IMR-90 (cell line): ENCODE results near the gene UBASH3B. TPM values are rescaled to one million over a fixed set of nuclear protein-coding genes. Genes with fewer than 3 reads are reported as not detected.

Experiments used
- ATAC-seq: fragments of 200-7000 bp; cut with Tn5 transposase; 2 replicates; pipeline ENCODE4 v1.9.1; 2020; ENCODE audit warnings: low read depth, mild to moderate bottlenecking, moderate library complexity
- BruUV-seq: library from RNA; stranded (reverse); fragments of 400-500 nt; replicated peaks from 2 replicates; lab custom pipeline; 2021; lab: Mats Ljungman, UMichigan
- CTCF ChIA-PET: fragments of 300-600 bp; formaldehyde crosslinking; extraction: SDS; loops from one replicate; lab custom pipeline; 2021; ENCODE audit warnings: antibody characterized with exemption; lab: Yijun Ruan, JAX
- POLR2A ChIA-PET: fragments of 300-600 bp; sonication (Branson Sonifier 250); formaldehyde crosslinking; loops from one replicate; lab custom pipeline; 2022; ENCODE audit warnings: antibody characterized with exemption; ENCODE audit not compliant: unreplicated experiment; lab: Charles Lee
- DNase-seq: peaks from one replicate; pipeline ENCODE4 v3.0.0; 2013
- H2AFZ ChIP-seq: replicated peaks from 2 replicates; pipeline ENCODE3; 2013; ENCODE audit warnings: low read length, mild to moderate bottlenecking; ENCODE audit not compliant: poor library complexity
- H2AK5ac ChIP-seq: 2 replicates; pipeline ENCODE4 v1.6.1; 2013; ENCODE audit warnings: low read depth, low read length, inconsistent platforms
- H2AK9ac ChIP-seq: replicated peaks from 2 replicates; pipeline ENCODE3; 2013; ENCODE audit warnings: mild to moderate bottlenecking, low read depth, low read length, moderate library complexity; ENCODE audit not compliant: poor library complexity
- H2BK120ac ChIP-seq: 2 replicates; pipeline ENCODE4 v1.6.1; 2013; ENCODE audit warnings: low read depth, low read length, inconsistent platforms
- H2BK15ac ChIP-seq: 3 replicates; pipeline ENCODE4 v1.6.1; 2013; ENCODE audit warnings: low read depth, low read length, inconsistent platforms
- H2BK20ac ChIP-seq: 2 replicates; pipeline ENCODE4 v1.6.1; 2013; ENCODE audit warnings: low read depth, mild to moderate bottlenecking, inconsistent platforms, low read length, moderate library complexity
- H2BK5ac ChIP-seq: 2 replicates; pipeline ENCODE4 v1.6.1; 2013; ENCODE audit warnings: mild to moderate bottlenecking, low read depth, low read length, inconsistent platforms; ENCODE audit not compliant: poor library complexity, severe bottlenecking
- H3K14ac ChIP-seq: replicated peaks from 2 replicates; pipeline ENCODE4 v1.6.1; 2013; ENCODE audit warnings: low read depth, low read length, inconsistent platforms
- H3K18ac ChIP-seq: 2 replicates; pipeline ENCODE4 v1.6.1; 2013; ENCODE audit warnings: low read depth, low read length, control low read depth
- H3K23ac ChIP-seq: 2 replicates; pipeline ENCODE4 v1.6.1; 2013; ENCODE audit warnings: low read depth, low read length, inconsistent platforms
- H3K27ac ChIP-seq: 2 replicates; pipeline ENCODE4 v1.5.1; 2013; ENCODE audit warnings: mild to moderate bottlenecking, control low read depth, low read length; ENCODE audit not compliant: insufficient read depth
- H3K27me3 ChIP-seq: 2 replicates; pipeline ENCODE4 v1.6.1; 2013; ENCODE audit warnings: low read length; ENCODE audit not compliant: control insufficient read depth, insufficient read depth
- H3K36me3 ChIP-seq: 2 replicates; pipeline ENCODE4 v1.6.1; 2013; ENCODE audit warnings: low read length, mixed read lengths; ENCODE audit not compliant: control insufficient read depth, insufficient read depth
- H3K4ac ChIP-seq: 2 replicates; pipeline ENCODE4 v1.6.1; 2013; ENCODE audit warnings: low read depth, low read length, inconsistent platforms
- H3K4me1 ChIP-seq: 2 replicates; pipeline ENCODE4 v1.6.1; 2013; ENCODE audit warnings: low read length, mixed read lengths; ENCODE audit not compliant: control insufficient read depth, insufficient read depth
- H3K4me2 ChIP-seq: 2 replicates; pipeline ENCODE4 v1.6.1; 2013; ENCODE audit warnings: low read depth, mild to moderate bottlenecking, control low read depth, low read length, moderate library complexity
- H3K4me3 ChIP-seq: 2 replicates; pipeline ENCODE4 v1.5.1; 2013; ENCODE audit warnings: low read depth, mild to moderate bottlenecking, control low read depth, low read length, moderate library complexity; ENCODE audit not compliant: insufficient read depth
- H3K56ac ChIP-seq: 2 replicates; pipeline ENCODE4 v1.6.1; 2013; ENCODE audit warnings: low read length, inconsistent platforms; ENCODE audit not compliant: insufficient read depth; ENCODE audit errors: extremely low read depth
- H3K79me1 ChIP-seq, 2 experiments: 2 replicates each; pipeline ENCODE4 v1.6.1; 2013; ENCODE audit warnings: low read length in 2 of 2, inconsistent platforms in 1 of 2, low read depth in 1 of 2
- H3K9ac ChIP-seq: 2 replicates; pipeline ENCODE4 v1.6.1; 2013; ENCODE audit warnings: low read depth, low read length, control low read depth
- H3K9me1 ChIP-seq: 2 replicates; pipeline ENCODE4 v1.6.1; 2013; ENCODE audit warnings: low read length, inconsistent platforms; ENCODE audit not compliant: insufficient read depth
- H3K9me3 ChIP-seq: 2 replicates; pipeline ENCODE4 v1.6.1; 2013; ENCODE audit warnings: low read length; ENCODE audit not compliant: control insufficient read depth, insufficient read depth
- H4K20me1 ChIP-seq: 2 replicates; pipeline ENCODE4 v1.6.1; 2013; ENCODE audit warnings: low read length, inconsistent platforms; ENCODE audit not compliant: insufficient read depth
- H4K5ac ChIP-seq: 2 replicates; pipeline ENCODE4 v1.6.1; 2013; ENCODE audit warnings: mild to moderate bottlenecking, low read depth, low read length, control low read depth
- H4K8ac ChIP-seq, 2 experiments: 2 replicates each; pipeline ENCODE4 v1.6.1; 2013; ENCODE audit warnings: low read depth in 2 of 2, low read length in 2 of 2, control low read depth in 1 of 2, inconsistent platforms in 1 of 2
- H4K91ac ChIP-seq: 2 replicates; pipeline ENCODE4 v1.6.1; 2013; ENCODE audit warnings: low read depth, low read length, inconsistent platforms; ENCODE audit not compliant: insufficient read depth
- BHLHE40 ChIP-seq: fragments of 150-350 bp; IDR thresholded peaks from 2 replicates; pipeline ENCODE4 v1.6.1; 2016; ENCODE audit warnings: mild to moderate bottlenecking, low read depth, low read length
- CEBPB ChIP-seq: IDR thresholded peaks from 2 replicates; pipeline ENCODE4 v1.6.1; 2012; ENCODE audit warnings: low read depth, low read length, improper control_type of control experiment
- FOS ChIP-seq: fragments of 150-350 bp; IDR thresholded peaks from 2 replicates; pipeline ENCODE4 v1.6.1; 2016; ENCODE audit warnings: low read depth, low read length
- MAFK ChIP-seq: IDR thresholded peaks from 2 replicates; pipeline ENCODE4 v1.6.1; 2012; ENCODE audit warnings: low read depth, low read length, improper control_type of control experiment
- MAZ ChIP-seq: IDR thresholded peaks from 2 replicates; pipeline ENCODE4 v1.6.1; 2012; ENCODE audit warnings: low read depth, mild to moderate bottlenecking, low read length, improper control_type of control experiment, moderate library complexity, borderline replicate concordance
- MXI1 ChIP-seq: IDR thresholded peaks from 2 replicates; pipeline ENCODE4 v1.6.1; 2012; ENCODE audit warnings: low read depth, mild to moderate bottlenecking, low read length, moderate library complexity, borderline replicate concordance
- NFE2L2 ChIP-seq: fragments of 150-350 bp; IDR thresholded peaks from 2 replicates; pipeline ENCODE4 v1.6.1; 2016; ENCODE audit warnings: low read depth, mild to moderate bottlenecking, low read length
- POLR2A ChIP-seq: IDR thresholded peaks from 2 replicates; pipeline ENCODE4 v1.6.1; 2012; ENCODE audit warnings: mild to moderate bottlenecking, low read depth, low read length
- RAD21 ChIP-seq: IDR thresholded peaks from 2 replicates; pipeline ENCODE4 v1.6.1; 2012; ENCODE audit warnings: low read length, improper control_type of control experiment
- RCOR1 ChIP-seq: IDR thresholded peaks from 2 replicates; pipeline ENCODE4 v1.6.1; 2012; ENCODE audit warnings: mild to moderate bottlenecking, low read length, improper control_type of control experiment; ENCODE audit not compliant: insufficient replicate concordance
- RFX5 ChIP-seq: IDR thresholded peaks from 2 replicates; pipeline ENCODE4 v1.8.0; 2012; ENCODE audit warnings: low read depth, mild to moderate bottlenecking, low read length, moderate library complexity
- SMC3 ChIP-seq: fragments of 150-350 bp; IDR thresholded peaks from 2 replicates; pipeline ENCODE4 v1.6.1; 2016; ENCODE audit warnings: low read depth, mild to moderate bottlenecking, antibody characterized with exemption, low read length, moderate library complexity
- WGBS, 2 experiments: methylation state at CpG; one replicate each; pipeline versions ENCODE4 v1.1.5 to v1.1.7; 2013; ENCODE audit warnings: missing lambda C conversion rate in 2 of 2; ENCODE audit not compliant: insufficient read length in 1 of 2; ENCODE audit errors: extremely low coverage in 2 of 2; 5-methylcytosine and 5-hydroxymethylcytosine counted together
- dilution Hi-C: fragments of 300-500 bp; cut with HindIII; formaldehyde crosslinking; loops from one replicate; pipeline ENCODE4 v1.14.3; 2018; ENCODE audit warnings: low sequenced_read_pairs; ENCODE audit not compliant: unreplicated experiment
- in situ Hi-C: fragments of 300-500 bp; cut with MboI; formaldehyde crosslinking; loops from 3 replicates; pipeline ENCODE4 v1.14.3; 2019; ENCODE audit warnings: low sequenced_read_pairs, inconsistent platforms, mixed read lengths
- intact Hi-C: fragments of 100-400 bp; cut with micrococcal nuclease; formaldehyde crosslinking; loops from 2 replicates; pipeline ENCODE4 v1.10.0; 2022
- polyA plus RNA-seq, 3 experiments: library from polyadenylated mRNA; depleted of rRNA; stranded (reverse); fragments of >200 nt; gene quantifications; 2 replicates each; pipeline ENCODE4 v1.2.3, GENCODE V29; 2012; ENCODE audit warnings: low replicate concordance in 1 of 3
- total RNA-seq: library from RNA; depleted of rRNA; stranded (reverse); fragments of >200 nt; gene quantifications from 2 replicates; pipeline ENCODE4 v1.2.3, GENCODE V29; 2012
- TF ChIP-seq, protein P1 (sequence below): fragments of 150-350 bp; IDR thresholded peaks from 2 replicates; pipeline ENCODE4 v1.6.1; 2016; ENCODE audit warnings: low read depth, mild to moderate bottlenecking, low read length, moderate library complexity, borderline replicate concordance
- TF ChIP-seq, protein P2 (sequence below): fragments of 150-350 bp; IDR thresholded peaks from 2 replicates; pipeline ENCODE4 v1.6.1; 2017; ENCODE audit warnings: mild to moderate bottlenecking, antibody characterized with exemption, low read length, low read depth
- TF ChIP-seq, protein P3 (sequence below): conservative IDR thresholded peaks from 2 replicates; pipeline ENCODE4 v1.5.1; 2012; ENCODE audit warnings: mild to moderate bottlenecking, low read depth, low read length, improper control_type of control experiment

Gene UBASH3B
- total and polyA plus RNA-seq, 2 of the 4 experiments (the other 2 are of a cell fraction): 27.2 to 48.0 TPM

DNA sequence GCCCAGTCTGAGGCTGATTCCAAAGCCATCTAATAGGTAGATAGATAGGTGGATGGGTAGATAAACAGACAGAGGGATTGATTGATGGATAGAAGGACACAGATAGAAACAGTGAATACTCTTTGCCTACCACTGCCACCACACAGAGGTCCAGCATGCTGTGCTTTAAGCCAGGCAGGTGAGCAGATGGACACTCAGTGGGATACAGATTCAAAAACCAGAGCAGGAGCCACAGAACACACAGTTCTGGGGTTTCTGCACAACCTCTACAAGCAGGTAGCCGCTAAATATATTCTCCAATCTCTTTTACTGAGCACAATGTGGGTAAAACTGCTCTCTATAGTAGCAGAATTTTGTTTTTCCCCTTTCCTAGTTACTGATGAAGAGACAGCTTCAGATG, 206.6 kb downstream of the UBASH3B start:
- Histone ChIP-seq H2AK9ac (no peak overlapping the region), H2BK5ac (no peak overlapping the region), H3K18ac (no peak overlapping the region), H4K20me1 (no peaks in the 10 kb centered on the region), H3K9ac (no peak overlapping the region), H3K56ac (no peak overlapping the region), H3K27ac (no peak overlapping the region), H4K5ac (no peak overlapping the region), H3K9me3 (no peaks in the 10 kb centered on the region), H2BK20ac (no peak overlapping the region), H2AK5ac (no peak overlapping the region), H2BK120ac (no peak overlapping the region), H2AFZ (no peak overlapping the region), H3K14ac (no peak overlapping the region), H2BK15ac (no peak overlapping the region), H3K4me3 (no peak overlapping the region), H3K27me3 (peaks cover 23% of the 10 kb centered on the region), H3K9me1 (no peaks in the 10 kb centered on the region), H3K4me2 (no peak overlapping the region), H3K4ac (no peak overlapping the region), H3K79me1 (no peaks in the 10 kb centered on the region), H4K8ac (no peak overlapping the region), H3K23ac (no peak overlapping the region), H3K36me3 (no peaks in the 10 kb centered on the region), H3K4me1 (no peaks in the 10 kb centered on the region), H4K91ac (no peak overlapping the region)
- DNase-seq: no peak
- dilution Hi-C loops: loop anchor here (25.0 kb wide), 1 partner anchor 175 kb away; no protein-coding TSS in a partner anchor
- TF ChIP-seq, protein P1, sequence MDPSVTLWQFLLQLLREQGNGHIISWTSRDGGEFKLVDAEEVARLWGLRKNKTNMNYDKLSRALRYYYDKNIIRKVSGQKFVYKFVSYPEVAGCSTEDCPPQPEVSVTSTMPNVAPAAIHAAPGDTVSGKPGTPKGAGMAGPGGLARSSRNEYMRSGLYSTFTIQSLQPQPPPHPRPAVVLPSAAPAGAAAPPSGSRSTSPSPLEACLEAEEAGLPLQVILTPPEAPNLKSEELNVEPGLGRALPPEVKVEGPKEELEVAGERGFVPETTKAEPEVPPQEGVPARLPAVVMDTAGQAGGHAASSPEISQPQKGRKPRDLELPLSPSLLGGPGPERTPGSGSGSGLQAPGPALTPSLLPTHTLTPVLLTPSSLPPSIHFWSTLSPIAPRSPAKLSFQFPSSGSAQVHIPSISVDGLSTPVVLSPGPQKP: no peak
- TF ChIP-seq SMC3: no peak
- TF ChIP-seq, protein P2, sequence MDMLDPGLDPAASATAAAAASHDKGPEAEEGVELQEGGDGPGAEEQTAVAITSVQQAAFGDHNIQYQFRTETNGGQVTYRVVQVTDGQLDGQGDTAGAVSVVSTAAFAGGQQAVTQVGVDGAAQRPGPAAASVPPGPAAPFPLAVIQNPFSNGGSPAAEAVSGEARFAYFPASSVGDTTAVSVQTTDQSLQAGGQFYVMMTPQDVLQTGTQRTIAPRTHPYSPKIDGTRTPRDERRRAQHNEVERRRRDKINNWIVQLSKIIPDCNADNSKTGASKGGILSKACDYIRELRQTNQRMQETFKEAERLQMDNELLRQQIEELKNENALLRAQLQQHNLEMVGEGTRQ: no peak
- no peak for TF ChIP-seq FOS
- TF ChIP-seq CEBPB: no peak
- no peak for TF ChIP-seq MAZ
- TF ChIP-seq, protein P3, sequence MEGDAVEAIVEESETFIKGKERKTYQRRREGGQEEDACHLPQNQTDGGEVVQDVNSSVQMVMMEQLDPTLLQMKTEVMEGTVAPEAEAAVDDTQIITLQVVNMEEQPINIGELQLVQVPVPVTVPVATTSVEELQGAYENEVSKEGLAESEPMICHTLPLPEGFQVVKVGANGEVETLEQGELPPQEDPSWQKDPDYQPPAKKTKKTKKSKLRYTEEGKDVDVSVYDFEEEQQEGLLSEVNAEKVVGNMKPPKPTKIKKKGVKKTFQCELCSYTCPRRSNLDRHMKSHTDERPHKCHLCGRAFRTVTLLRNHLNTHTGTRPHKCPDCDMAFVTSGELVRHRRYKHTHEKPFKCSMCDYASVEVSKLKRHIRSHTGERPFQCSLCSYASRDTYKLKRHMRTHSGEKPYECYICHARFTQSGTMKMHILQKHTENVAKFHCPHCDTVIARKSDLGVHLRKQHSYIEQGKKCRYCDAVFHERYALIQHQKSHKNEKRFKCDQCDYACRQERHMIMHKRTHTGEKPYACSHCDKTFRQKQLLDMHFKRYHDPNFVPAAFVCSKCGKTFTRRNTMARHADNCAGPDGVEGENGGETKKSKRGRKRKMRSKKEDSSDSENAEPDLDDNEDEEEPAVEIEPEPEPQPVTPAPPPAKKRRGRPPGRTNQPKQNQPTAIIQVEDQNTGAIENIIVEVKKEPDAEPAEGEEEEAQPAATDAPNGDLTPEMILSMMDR: no peak
- TF ChIP-seq MXI1: no peak
- TF ChIP-seq POLR2A: no peak
- TF ChIP-seq RAD21: no peak
- no peak for TF ChIP-seq RFX5
- no peak for TF ChIP-seq BHLHE40
- TF ChIP-seq RCOR1: no peak
- no peak for TF ChIP-seq NFE2L2
- no peak for TF ChIP-seq MAFK
- in situ Hi-C loops: loop anchor here (25.0 kb wide), 1 partner anchor 400 kb away; no protein-coding TSS in a partner anchor
- no peak for ATAC-seq
- BruUV-seq: no TSS peak
- no CpG with 5 or more reads among the region's 1 CpG for WGBS, 2 experiments
- CTCF ChIA-PET: interaction anchor here (0.5 to 3.7 kb wide), 4 partner anchors 84 to 399 kb away, joined by 3 to 53 read pairs (median 5); no protein-coding TSS in a partner anchor
- intact Hi-C loops: no loop called here
- POLR2A ChIA-PET: no interaction called here
